Activated T-cell treated with anti-CD3 and anti-CD28 coated beads, Interleukin-2, amount 50 U/mL, for 24 hours (primary cell): ENCODE data around the gene ADAD2.

Experiments
- DNase-seq: peaks from one replicate; pipeline ENCODE4 v3.0.0-alpha.2; 2020
- H3K27ac Mint-ChIP-seq: 2 replicates; pipeline ENCODE4 v1.8.0; 2020; ENCODE audit warnings: mild to moderate bottlenecking, mixed read lengths
- H3K27me3 Mint-ChIP-seq: 2 replicates; pipeline ENCODE4 v1.8.0; 2020; ENCODE audit warnings: mixed read lengths
- H3K36me3 Mint-ChIP-seq: 2 replicates; pipeline ENCODE4 v1.8.0; 2020; ENCODE audit warnings: low read depth, mixed read lengths
- H3K4me1 Mint-ChIP-seq: 2 replicates; pipeline ENCODE4 v1.8.0; 2020; ENCODE audit warnings: low read depth, mixed read lengths
- H3K4me3 Mint-ChIP-seq: 2 replicates; pipeline ENCODE4 v1.8.0; 2020; ENCODE audit warnings: mild to moderate bottlenecking, moderate library complexity, mixed read lengths
- H3K9me3 Mint-ChIP-seq: 2 replicates; pipeline ENCODE4 v1.8.0; 2020; ENCODE audit warnings: mixed read lengths

Gene ADAD2

GRCh38 chr16:84218176-84218823 is 27.3 kb downstream of the ADAD2 start:
- H3K4me3 Mint-ChIP-seq, result no peak overlapping the region
- no peak for DNase-seq
- H3K9me3 Mint-ChIP-seq, result no peaks in the 10 kb centered on the region
- H3K27me3 Mint-ChIP-seq, result no peaks in the 10 kb centered on the region
- no peaks in the 10 kb centered on the region for H3K36me3 Mint-ChIP-seq
- H3K27ac Mint-ChIP-seq, result no peak overlapping the region
- H3K4me1 Mint-ChIP-seq, result no peaks in the 10 kb centered on the region

GRCh38 chr16:84218956-84219355 is 28.0 kb downstream of the ADAD2 start:
- H3K9me3 Mint-ChIP-seq, result no peaks in the 10 kb centered on the region
- H3K4me3 Mint-ChIP-seq, result no peak overlapping the region
- DNase-seq, result no peak
- no peaks in the 10 kb centered on the region for H3K4me1 Mint-ChIP-seq
- no peaks in the 10 kb centered on the region for H3K27me3 Mint-ChIP-seq
- H3K36me3 Mint-ChIP-seq, result no peaks in the 10 kb centered on the region
- H3K27ac Mint-ChIP-seq, result no peak overlapping the region

- no peak for DNase-seq
Observed at GRCh38 chr16:84220851-84221250, 29.9 kb downstream of the ADAD2 start.

GRCh38 chr16:84223456-84223855 is 32.5 kb downstream of the ADAD2 start:
- Mint-ChIP-seq H3K36me3 (no peaks in the 10 kb centered on the region), H3K27me3 (peaks cover 14% of the 10 kb centered on the region), H3K4me1 (no peaks in the 10 kb centered on the region), H3K9me3 (no peaks in the 10 kb centered on the region), H3K4me3 (no peak overlapping the region), H3K27ac (no peak overlapping the region)
- no peak for DNase-seq

More at GRCh38 chr16:84220851-84221250, 29.9 kb downstream of the ADAD2 start:
- Mint-ChIP-seq H3K27ac (no peak overlapping the region), H3K9me3 (no peaks in the 10 kb centered on the region), H3K4me3 (no peak overlapping the region), H3K27me3 (no peaks in the 10 kb centered on the region), H3K4me1 (no peaks in the 10 kb centered on the region), H3K36me3 (no peaks in the 10 kb centered on the region)

GRCh38 chr16:84224554-84224953 is 33.6 kb downstream of the ADAD2 start:
- no peaks in the 10 kb centered on the region for H3K9me3 Mint-ChIP-seq
- no peak for DNase-seq

GRCh38 chr16:84225126-84225525 is 34.2 kb downstream of the ADAD2 start:
- no peak for DNase-seq
- no peaks in the 10 kb centered on the region for H3K4me1 Mint-ChIP-seq
- H3K36me3 Mint-ChIP-seq, result no peaks in the 10 kb centered on the region
- no peak overlapping the region for H3K27ac Mint-ChIP-seq
- H3K9me3 Mint-ChIP-seq, result no peaks in the 10 kb centered on the region
- peaks cover 14% of the 10 kb centered on the region for H3K27me3 Mint-ChIP-seq
- H3K4me3 Mint-ChIP-seq, result no peak overlapping the region

More at GRCh38 chr16:84224554-84224953, 33.6 kb downstream of the ADAD2 start:
- H3K27ac Mint-ChIP-seq, result no peak overlapping the region
- peaks cover 14% of the 10 kb centered on the region for H3K27me3 Mint-ChIP-seq
- H3K4me1 Mint-ChIP-seq, result no peaks in the 10 kb centered on the region
- H3K4me3 Mint-ChIP-seq, result no peak overlapping the region
- no peaks in the 10 kb centered on the region for H3K36me3 Mint-ChIP-seq

GRCh38 chr16:84225571-84225970 is 34.6 kb downstream of the ADAD2 start:
- no peak overlapping the region for H3K27ac Mint-ChIP-seq
- H3K36me3 Mint-ChIP-seq, result no peaks in the 10 kb centered on the region
- H3K4me3 Mint-ChIP-seq, result no peak overlapping the region
- peaks cover 14% of the 10 kb centered on the region for H3K27me3 Mint-ChIP-seq
- H3K9me3 Mint-ChIP-seq, result no peaks in the 10 kb centered on the region
- no peaks in the 10 kb centered on the region for H3K4me1 Mint-ChIP-seq
- DNase-seq, result no peak

GRCh38 chr16:84226026-84226425 is 35.1 kb downstream of the ADAD2 start:
- no peak overlapping the region for H3K27ac Mint-ChIP-seq
- H3K4me1 Mint-ChIP-seq, result no peaks in the 10 kb centered on the region
- no peaks in the 10 kb centered on the region for H3K36me3 Mint-ChIP-seq
- no peak for DNase-seq
- H3K9me3 Mint-ChIP-seq, result no peaks in the 10 kb centered on the region
- H3K4me3 Mint-ChIP-seq, result no peak overlapping the region
- H3K27me3 Mint-ChIP-seq, result peaks cover 15% of the 10 kb centered on the region

- H3K27me3 Mint-ChIP-seq, result peaks cover 19% of the 10 kb centered on the region
- no peaks in the 10 kb centered on the region for H3K4me1 Mint-ChIP-seq
- no peaks in the 10 kb centered on the region for H3K9me3 Mint-ChIP-seq
- DNase-seq, result no peak
- H3K27ac Mint-ChIP-seq, result no peak overlapping the region
- no peak overlapping the region for H3K4me3 Mint-ChIP-seq
- no peaks in the 10 kb centered on the region for H3K36me3 Mint-ChIP-seq
Observed at GRCh38 chr16:84227548-84227947, 36.6 kb downstream of the ADAD2 start.

GRCh38 chr16:84228256-84228838 is 37.4 kb downstream of the ADAD2 start:
- no peak for DNase-seq
- no peak overlapping the region for H3K27ac Mint-ChIP-seq
- no peaks in the 10 kb centered on the region for H3K36me3 Mint-ChIP-seq
- H3K4me1 Mint-ChIP-seq, result no peaks in the 10 kb centered on the region
- peaks cover 19% of the 10 kb centered on the region for H3K27me3 Mint-ChIP-seq
- no peaks in the 10 kb centered on the region for H3K9me3 Mint-ChIP-seq
- H3K4me3 Mint-ChIP-seq, result no peak overlapping the region

GRCh38 chr16:84229471-84229870 is 38.5 kb downstream of the ADAD2 start:
- no peaks in the 10 kb centered on the region for H3K4me1 Mint-ChIP-seq
- no peak overlapping the region for H3K27ac Mint-ChIP-seq
- no peaks in the 10 kb centered on the region for H3K36me3 Mint-ChIP-seq
- no peak for DNase-seq
- no peak overlapping the region for H3K4me3 Mint-ChIP-seq
- H3K9me3 Mint-ChIP-seq, result no peaks in the 10 kb centered on the region
- peaks cover 19% of the 10 kb centered on the region for H3K27me3 Mint-ChIP-seq

GRCh38 chr16:84232060-84232459 is 41.1 kb downstream of the ADAD2 start:
- no peak for DNase-seq
- Mint-ChIP-seq H3K4me3 (no peak overlapping the region), H3K27ac (no peak overlapping the region), H3K27me3 (peaks cover 9% of the 10 kb centered on the region), H3K36me3 (no peaks in the 10 kb centered on the region), H3K9me3 (no peaks in the 10 kb centered on the region), H3K4me1 (no peaks in the 10 kb centered on the region)

GRCh38 chr16:84232969-84233368 is 42.0 kb downstream of the ADAD2 start:
- H3K4me1 Mint-ChIP-seq, result no peaks in the 10 kb centered on the region
- no peaks in the 10 kb centered on the region for H3K36me3 Mint-ChIP-seq
- H3K9me3 Mint-ChIP-seq, result no peaks in the 10 kb centered on the region
- no peak overlapping the region for H3K27ac Mint-ChIP-seq
- H3K4me3 Mint-ChIP-seq, result no peak overlapping the region
- no peak for DNase-seq
- H3K27me3 Mint-ChIP-seq, result peaks cover 5% of the 10 kb centered on the region

- Mint-ChIP-seq H3K9me3 (no peaks in the 10 kb centered on the region), H3K36me3 (no peaks in the 10 kb centered on the region), H3K27me3 (peaks cover 5% of the 10 kb centered on the region), H3K4me1 (no peaks in the 10 kb centered on the region), H3K4me3 (no peak overlapping the region), H3K27ac (no peak overlapping the region)
- DNase-seq, result no peak
Observed at GRCh38 chr16:84233748-84234147, 42.8 kb downstream of the ADAD2 start.

GRCh38 chr16:84234321-84235241 is 43.6 kb downstream of the ADAD2 start:
- DNase-seq, result no peak
- Mint-ChIP-seq H3K27me3 (peaks cover 13% of the 10 kb centered on the region), H3K9me3 (no peaks in the 10 kb centered on the region), H3K36me3 (no peaks in the 10 kb centered on the region), H3K4me1 (no peaks in the 10 kb centered on the region), H3K27ac (no peak overlapping the region), H3K4me3 (no peak overlapping the region)
